H9 (cell line): Measurements from ENCODE around the gene EDNRA. TPM values are rescaled to one million over a fixed set of nuclear protein-coding genes. Genes with fewer than 3 reads are reported as not detected.

Source experiments
- DNase-seq: peaks from one replicate; pipeline ENCODE4 v3.0.0-alpha.2; 2017
- H2AFZ ChIP-seq: one replicate; pipeline ENCODE4 v1.6.1; 2013; ENCODE audit warnings: mild to moderate bottlenecking, low read length, control low read depth, moderate library complexity
- H2AK5ac ChIP-seq: 2 replicates; pipeline ENCODE4 v1.6.1; 2013; ENCODE audit warnings: low read length, control low read depth, mixed read lengths; ENCODE audit not compliant: insufficient read length
- H2BK120ac ChIP-seq: one replicate; pipeline ENCODE4 v1.6.1; 2013; ENCODE audit warnings: low read depth, mild to moderate bottlenecking, low read length, control low read depth, inconsistent platforms; ENCODE audit not compliant: poor library complexity, severe bottlenecking
- H2BK12ac ChIP-seq: 2 replicates; pipeline ENCODE4 v1.6.1; 2013; ENCODE audit warnings: low read length, control low read depth, mixed read lengths, low read depth; ENCODE audit not compliant: insufficient read length
- H2BK15ac ChIP-seq: 2 replicates; pipeline ENCODE4 v1.6.1; 2013; ENCODE audit warnings: low read depth, low read length, control low read depth
- H2BK20ac ChIP-seq: one replicate; pipeline ENCODE4 v1.6.1; 2013; ENCODE audit warnings: low read depth, mild to moderate bottlenecking, low read length, control low read depth, inconsistent platforms; ENCODE audit not compliant: poor library complexity, severe bottlenecking
- H2BK5ac ChIP-seq: 2 replicates; pipeline ENCODE4 v1.6.1; 2013; ENCODE audit warnings: low read length, control low read depth, mixed read lengths; ENCODE audit not compliant: insufficient read length
- H3K14ac ChIP-seq: 2 replicates; pipeline ENCODE4 v1.6.1; 2013; ENCODE audit warnings: low read length, control low read depth; ENCODE audit not compliant: insufficient read depth
- H3K18ac ChIP-seq: 2 replicates; pipeline ENCODE4 v1.6.1; 2013; ENCODE audit warnings: low read depth, mild to moderate bottlenecking, mixed read lengths, low read length, control low read depth; ENCODE audit not compliant: insufficient read length
- H3K23ac ChIP-seq: 2 replicates; pipeline ENCODE4 v1.6.1; 2013; ENCODE audit warnings: low read length, control low read depth, mixed read lengths, low read depth; ENCODE audit not compliant: insufficient read length
- H3K23me2 ChIP-seq: 2 replicates; pipeline ENCODE4 v1.6.1; 2013; ENCODE audit warnings: low read depth, mild to moderate bottlenecking, mixed read lengths, low read length, control low read depth; ENCODE audit not compliant: insufficient read length, poor library complexity, severe bottlenecking
- H3K27ac ChIP-seq: 2 replicates; pipeline ENCODE4 v1.5.1; 2013; ENCODE audit warnings: low read length, control low read depth, mixed read lengths, low read depth; ENCODE audit not compliant: insufficient read length
- H3K27me3 ChIP-seq: 2 replicates; pipeline ENCODE4 v1.6.1; 2013; ENCODE audit warnings: low read length, control low read depth, inconsistent platforms; ENCODE audit not compliant: insufficient read depth
- H3K4ac ChIP-seq: 2 replicates; pipeline ENCODE4 v1.6.1; 2013; ENCODE audit warnings: low read depth, mild to moderate bottlenecking, control low read depth, inconsistent platforms, low read length, moderate library complexity
- H3K4me1 ChIP-seq: 2 replicates; pipeline ENCODE4 v1.6.1; 2013; ENCODE audit warnings: low read length, control low read depth, inconsistent platforms; ENCODE audit not compliant: insufficient read depth
- H3K4me2 ChIP-seq: 2 replicates; pipeline ENCODE4 v1.6.1; 2013; ENCODE audit warnings: low read length, control low read depth, mixed read lengths; ENCODE audit not compliant: insufficient read length, insufficient read depth
- H3K56ac ChIP-seq: 2 replicates; pipeline ENCODE4 v1.6.1; 2013; ENCODE audit warnings: low read depth, mild to moderate bottlenecking, mixed read lengths, low read length, control low read depth; ENCODE audit not compliant: insufficient read length
- H3K79me1 ChIP-seq: 2 replicates; pipeline ENCODE4 v1.6.1; 2013; ENCODE audit warnings: low read depth, mild to moderate bottlenecking, moderate library complexity, low read length, control low read depth, inconsistent platforms; ENCODE audit not compliant: insufficient read depth, poor library complexity, severe bottlenecking
- H3K79me2 ChIP-seq: 2 replicates; pipeline ENCODE4 v1.6.1; 2013; ENCODE audit warnings: low read length, control low read depth, inconsistent platforms; ENCODE audit not compliant: insufficient read depth
- H3K9ac ChIP-seq: 2 replicates; pipeline ENCODE4 v1.6.1; 2013; ENCODE audit warnings: low read length, control low read depth, mixed read lengths; ENCODE audit not compliant: insufficient read length; ENCODE audit errors: extremely low read depth
- H3K9me3 ChIP-seq: one replicate; pipeline ENCODE4 v1.6.1; 2013; ENCODE audit warnings: low read depth, low read length, inconsistent platforms; ENCODE audit not compliant: control insufficient read depth
- H3T11ph ChIP-seq: one replicate; pipeline ENCODE4 v1.6.1; 2013; ENCODE audit warnings: mild to moderate bottlenecking, low read length, control low read depth, inconsistent platforms
- H4K20me1 ChIP-seq: one replicate; pipeline ENCODE4 v1.6.1; 2013; ENCODE audit not compliant: control insufficient read depth, insufficient read length, insufficient read depth
- H4K5ac ChIP-seq: 2 replicates; pipeline ENCODE4 v1.6.1; 2013; ENCODE audit warnings: low read depth, mild to moderate bottlenecking, mixed read lengths, low read length, control low read depth; ENCODE audit not compliant: insufficient read length
- H4K8ac ChIP-seq: replicated peaks from 2 replicates; pipeline ENCODE4 v1.6.1; 2013; ENCODE audit warnings: low read length, control low read depth, mixed read lengths, low read depth; ENCODE audit not compliant: insufficient read length
- H4K91ac ChIP-seq: 2 replicates; pipeline ENCODE4 v1.6.1; 2013; ENCODE audit warnings: low read depth, mild to moderate bottlenecking, moderate library complexity, mixed read lengths, low read length, control low read depth; ENCODE audit not compliant: insufficient read length
- H3K27ac Mint-ChIP-seq, 3 experiments: 2 replicates in 2 of 3; 3 replicates in 1 of 3; pipeline ENCODE4 v1.8.0; 2020 to 2021; ENCODE audit warnings: mixed read lengths in 3 of 3, mild to moderate bottlenecking in 1 of 3, moderate library complexity in 1 of 3
- H3K27me3 Mint-ChIP-seq: 2 replicates; pipeline ENCODE4 v1.8.0; 2021; ENCODE audit warnings: low read depth, mild to moderate bottlenecking, moderate library complexity, mixed read lengths
- H3K36me3 Mint-ChIP-seq, 3 experiments: 2 replicates in 2 of 3; 3 replicates in 1 of 3; pipeline ENCODE4 v1.8.0; 2020 to 2021; ENCODE audit warnings: low read depth in 3 of 3, mixed read lengths in 3 of 3; ENCODE audit not compliant: insufficient read depth in 1 of 3
- H3K4me1 Mint-ChIP-seq, 2 experiments: 2 replicates each; pipeline ENCODE4 v1.8.0; 2020; ENCODE audit warnings: mixed read lengths in 2 of 2
- H3K4me3 Mint-ChIP-seq, 2 experiments: 2 replicates in 1 of 2; 3 replicates in 1 of 2; pipeline ENCODE4 v1.8.0; 2020 to 2021; ENCODE audit warnings: mild to moderate bottlenecking in 2 of 2, mixed read lengths in 2 of 2, moderate library complexity in 1 of 2
- H3K9me3 Mint-ChIP-seq, 2 experiments: 2 replicates in 1 of 2; 3 replicates in 1 of 2; pipeline ENCODE4 v1.8.0; 2020; ENCODE audit warnings: mild to moderate bottlenecking in 2 of 2, mixed read lengths in 2 of 2, moderate library complexity in 1 of 2
- CTCF ChIP-seq: fragments of 200-600 bp; sonication (generic); conservative IDR thresholded peaks from 3 replicates; pipeline ENCODE4 v1.8.0; 2021; ENCODE audit warnings: antibody characterized with exemption, mild to moderate bottlenecking
- WGBS: extraction: QIAGEN DNeasy Blood & Tissue Kit; methylation state at CpG from one replicate; pipeline ENCODE4 v1.1.7; 2013; ENCODE audit warnings: missing lambda C conversion rate, low lambda C conversion rate, mixed read lengths; ENCODE audit not compliant: insufficient read length; ENCODE audit errors: extremely low coverage; 5-methylcytosine and 5-hydroxymethylcytosine counted together
- total RNA-seq: library from RNA; stranded (reverse); gene quantifications from 2 replicates; pipeline ENCODE4 v1.2.1, GENCODE V29; 2021

The EDNRA gene
- total RNA-seq, 1 experiment from 2014 or later = 1.6 TPM

GRCh38 chr4:147524601-147525000, 43.7 kb downstream of the EDNRA start:
- no peak for TF ChIP-seq CTCF
- Histone ChIP-seq H3K79me2 (no peaks in the 10 kb centered on the region), H3K23me2 (no peaks in the 10 kb centered on the region), H2AK5ac (no peak overlapping the region), H3K27me3 (no peaks in the 10 kb centered on the region), H2BK12ac (no peak overlapping the region), H2BK15ac (no peak overlapping the region), H3K4me1 (no peaks in the 10 kb centered on the region), H2BK20ac (no peak overlapping the region), H2BK120ac (no peak overlapping the region), H3K4ac (no peak overlapping the region), H3K18ac (no peak overlapping the region), H3K9me3 (no peaks in the 10 kb centered on the region), H4K20me1 (no peaks in the 10 kb centered on the region), H3K9ac (no peak overlapping the region), H3T11ph (no peak overlapping the region), H4K8ac (no peak overlapping the region), H3K27ac (no peak overlapping the region), H4K91ac (no peak overlapping the region), H3K14ac (no peak overlapping the region), H2AFZ (no peak overlapping the region), H3K4me2 (no peak overlapping the region), H3K23ac (no peak overlapping the region), H3K79me1 (no peaks in the 10 kb centered on the region), H2BK5ac (no peak overlapping the region), H4K5ac (no peak overlapping the region), H3K56ac (no peak overlapping the region)
- no peak for DNase-seq
- Mint-ChIP-seq H3K36me3 (no peaks in the 10 kb centered on the region), H3K4me1 (peaks cover 0 to 2% of the 10 kb centered on the region in 2 experiments; a peak in 1 of 4 replicates), H3K27me3 (no peaks in the 10 kb centered on the region), H3K4me3 (no peak overlapping the region), H3K27ac (no peak overlapping the region), H3K9me3 (no peaks in the 10 kb centered on the region)
- WGBS = no CpG with 5 or more reads among the region's 1 CpG
